ENCODE data around the gene SYF2.

Gene SYF2

GRCh38 chr1:25182629-25183028 is 49.7 kb downstream of the SYF2 start:
- no peak for DNase-seq

GRCh38 chr1:25180996-25181395 is 51.3 kb downstream of the SYF2 start:
- DNase-seq, result no peak

DNA sequence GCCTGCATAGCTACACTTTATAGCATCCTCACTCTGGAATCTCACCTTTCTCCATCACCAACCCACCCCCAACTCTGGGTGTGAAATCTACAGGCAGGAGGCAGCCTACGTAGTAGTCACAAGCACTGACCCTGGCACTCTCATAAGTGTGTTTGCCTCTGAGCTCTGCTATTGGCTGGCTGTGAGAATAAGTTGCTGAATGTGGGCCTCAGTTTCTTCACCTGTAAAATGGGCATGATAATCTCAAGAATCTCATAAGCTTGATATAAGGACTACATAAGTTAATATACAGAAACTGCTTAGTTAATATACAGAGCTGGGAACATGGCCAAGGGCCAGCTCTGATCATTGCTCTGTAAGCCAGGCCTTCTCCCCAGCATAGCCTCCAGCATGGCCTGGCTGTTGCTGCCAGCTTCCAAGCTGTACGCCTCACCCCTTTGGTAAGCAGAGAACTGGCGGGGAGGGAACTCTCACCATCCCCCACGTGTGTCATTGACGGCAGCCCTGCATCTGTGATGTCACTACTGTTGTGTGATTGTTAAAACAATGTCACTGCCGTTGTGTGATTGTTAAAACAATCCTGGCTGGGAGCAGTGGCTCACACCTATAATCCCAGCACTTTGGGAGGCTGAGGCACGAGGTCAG is 53.3 kb downstream of the SYF2 start:
- no peak for DNase-seq

- no peak for DNase-seq
Observed at GRCh38 chr1:25174730-25175612, 57.3 kb downstream of the SYF2 start.

DNA sequence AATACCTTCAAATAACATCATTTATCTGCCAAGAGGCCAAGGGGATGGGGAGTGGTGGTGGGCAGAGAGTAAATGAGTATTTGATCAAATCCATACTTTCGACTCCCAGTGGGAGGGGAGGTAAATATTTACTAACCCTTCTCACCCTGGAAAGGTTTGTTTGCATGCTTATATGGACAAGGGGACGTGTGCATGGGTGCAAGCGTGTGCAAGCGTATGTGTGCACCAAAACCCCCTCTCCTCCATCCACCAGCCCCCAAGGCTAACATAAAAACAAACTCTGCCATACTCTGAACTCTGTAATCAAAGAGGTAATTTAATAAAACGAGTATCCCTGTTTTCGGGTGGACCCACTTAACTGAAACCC is 58.0 kb downstream of the SYF2 start:
- DNase-seq, result no peak

- no peak for DNase-seq
Observed at GRCh38 chr1:25173809-25174340, 58.4 kb downstream of the SYF2 start.
